ENCODE measurements around the gene ODC1.

The ODC1 gene

DNA sequence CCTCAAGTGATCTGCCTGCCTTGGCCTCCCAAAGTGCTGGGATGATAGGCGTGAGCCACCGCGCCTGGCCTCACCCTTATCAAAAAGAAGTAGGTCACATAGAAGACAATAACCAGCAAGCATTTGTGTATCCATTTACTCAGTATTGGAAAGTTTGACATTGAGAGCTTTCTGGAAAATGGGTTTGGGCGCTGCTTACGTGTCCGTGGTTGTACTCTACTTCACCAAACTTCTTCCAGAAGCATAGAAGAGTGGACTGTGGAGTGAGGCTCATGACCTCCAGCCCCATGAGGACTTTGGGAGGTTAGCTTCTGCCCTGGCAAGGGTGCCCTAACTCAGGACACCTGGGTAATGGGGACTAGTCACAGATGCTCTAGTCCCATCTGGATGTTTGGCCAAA lies 3.7 kb upstream of the ODC1 start:
- H3K36me3 ChIP-seq (ENCODE audit: insufficient read depth, low read length) = peaks cover 6% of the 10 kb centered on the region
- no peak overlapping the region for H3K4me3 ChIP-seq (ENCODE audit: low read depth, low read length, poor library complexity, severe bottlenecking)
- H3K79me2 ChIP-seq (ENCODE audit: insufficient read depth, low read length) = peaks cover 8% of the 10 kb centered on the region
- no peak overlapping the region for H3K4me2 ChIP-seq (ENCODE audit: low read length)
- no peak overlapping the region for H3K9ac ChIP-seq (ENCODE audit: low read length)
- peaks cover 12% of the 10 kb centered on the region for H3K4me1 ChIP-seq (ENCODE audit: insufficient read depth, low read length, severe bottlenecking)
- H3K27me3 ChIP-seq (ENCODE audit: insufficient read depth, low read length) = peaks cover 14% of the 10 kb centered on the region; the same call in 1 of the 2 replicates
- no peak overlapping the region for H3K27ac ChIP-seq (ENCODE audit: low read depth, low read length, poor library complexity, severe bottlenecking)
- H3K9me2 ChIP-seq (ENCODE audit: low read depth, low read length) = no peaks in the 10 kb centered on the region
- TF ChIP-seq EZH2 (IDR thresholded peaks at IDR 0.05; ENCODE audit: borderline replicate concordance, low read length) (no peak), CTCF (IDR thresholded peaks at IDR 0.05; ENCODE audit: low read length) (no peak)
- H3K9me3 ChIP-seq (ENCODE audit: low read length) = no peaks in the 10 kb centered on the region
- H2AFZ ChIP-seq (ENCODE audit: low read length) = no peak overlapping the region
- H4K20me1 ChIP-seq (ENCODE audit: insufficient read depth, low read length) = no peaks in the 10 kb centered on the region
- H3F3A ChIP-seq (ENCODE audit: insufficient read depth, low read length) = no peaks in the 10 kb centered on the region

GRCh38 chr2:10449838-10450691 lies 1.9 kb upstream of the ODC1 start:
- TF ChIP-seq CTCF (IDR thresholded peaks at IDR 0.05; ENCODE audit: low read length) = no peak
- TF ChIP-seq EZH2 (IDR thresholded peaks at IDR 0.05; ENCODE audit: borderline replicate concordance, low read length) = no peak
- H3K9me3 ChIP-seq (ENCODE audit: low read length) = no peaks in the 10 kb centered on the region
- H4K20me1 ChIP-seq (ENCODE audit: insufficient read depth, low read length) = 0 out of 2 replicates have a peak, but pooled peaks cover 3% of the 10 kb centered on the region
- peaks cover 18% of the 10 kb centered on the region for H3K36me3 ChIP-seq (ENCODE audit: insufficient read depth, low read length)
- peaks cover 7% of the 10 kb centered on the region; the same call in 1 of the 2 replicates for H3K27me3 ChIP-seq (ENCODE audit: insufficient read depth, low read length)
- H3F3A ChIP-seq (ENCODE audit: insufficient read depth, low read length) = no peaks in the 10 kb centered on the region
- no peak overlapping the region for H3K27ac ChIP-seq (ENCODE audit: low read depth, low read length, poor library complexity, severe bottlenecking)
- H3K9ac ChIP-seq (ENCODE audit: low read length) = no peak overlapping the region
- H3K9me2 ChIP-seq (ENCODE audit: low read depth, low read length) = no peaks in the 10 kb centered on the region
- peaks cover 26% of the 10 kb centered on the region for H3K4me1 ChIP-seq (ENCODE audit: insufficient read depth, low read length, severe bottlenecking)
- peak overlapping the region; percentile 89 for H3K4me2 ChIP-seq (ENCODE audit: low read length)
- H3K4me3 ChIP-seq (ENCODE audit: low read depth, low read length, poor library complexity, severe bottlenecking) = peak overlapping the region; percentile 72
- peaks cover 26% of the 10 kb centered on the region for H3K79me2 ChIP-seq (ENCODE audit: insufficient read depth, low read length)
- H2AFZ ChIP-seq (ENCODE audit: low read length) = no peak overlapping the region

GRCh38 chr2:10449486-10449831 lies 1.3 kb upstream of the ODC1 start:
- Histone ChIP-seq H3K9ac (ENCODE audit: low read length) (peak overlapping the region; percentile 80), H3K4me3 (ENCODE audit: low read depth, low read length, poor library complexity, severe bottlenecking) (peak overlapping the region; percentile 72), H3K4me2 (ENCODE audit: low read length) (peak overlapping the region; percentile 89), H3K9me2 (ENCODE audit: low read depth, low read length) (no peaks in the 10 kb centered on the region), H2AFZ (ENCODE audit: low read length) (no peak overlapping the region), H3K9me3 (ENCODE audit: low read length) (no peaks in the 10 kb centered on the region), H3K27me3 (ENCODE audit: insufficient read depth, low read length) (peaks cover 3% of the 10 kb centered on the region; the same call in 1 of the 2 replicates), H3F3A (ENCODE audit: insufficient read depth, low read length) (0 out of 2 replicates have a peak, but pooled peaks cover 3% of the 10 kb centered on the region), H3K79me2 (ENCODE audit: insufficient read depth, low read length) (peaks cover 32% of the 10 kb centered on the region), H3K4me1 (ENCODE audit: insufficient read depth, low read length, severe bottlenecking) (peaks cover 31% of the 10 kb centered on the region), H3K27ac (ENCODE audit: low read depth, low read length, poor library complexity, severe bottlenecking) (no peak overlapping the region), H4K20me1 (ENCODE audit: insufficient read depth, low read length) (0 out of 2 replicates have a peak, but pooled peaks cover 3% of the 10 kb centered on the region), H3K36me3 (ENCODE audit: insufficient read depth, low read length) (peaks cover 24% of the 10 kb centered on the region)
- no peak for TF ChIP-seq EZH2 (IDR thresholded peaks at IDR 0.05; ENCODE audit: borderline replicate concordance, low read length)
- no peak for TF ChIP-seq CTCF (IDR thresholded peaks at IDR 0.05; ENCODE audit: low read length)
